HepG2 (cell line): ENCODE results near the gene TMEM219. TPM values are rescaled to one million over a fixed set of nuclear protein-coding genes. Genes with fewer than 3 reads are reported as not detected.

Experiments used
- EEA1 ChIP-seq: sonication (generic); formaldehyde crosslinking; IDR thresholded peaks from 2 replicates; pipeline ENCODE4 v1.5.1; 2020; ENCODE audit warnings: mild to moderate bottlenecking, missing genetic modification reagents, borderline replicate concordance
- EED ChIP-seq: sonication (generic); formaldehyde crosslinking; IDR thresholded peaks from 2 replicates; pipeline ENCODE4 v1.5.0; 2020; ENCODE audit warnings: mild to moderate bottlenecking, missing genetic modification reagents
- FOXC1 ChIP-seq: sonication (generic); formaldehyde crosslinking; IDR thresholded peaks from 2 replicates; pipeline ENCODE4 v1.8.0; 2022; ENCODE audit warnings: mild to moderate bottlenecking, missing genetic modification reagents, borderline replicate concordance
- GFI1 ChIP-seq: sonication (generic); formaldehyde crosslinking; IDR thresholded peaks from 2 replicates; pipeline ENCODE4 v1.5.0; 2020; ENCODE audit warnings: missing genetic modification reagents, mild to moderate bottlenecking, borderline replicate concordance
- GZF1 ChIP-seq: sonication (generic); formaldehyde crosslinking; IDR thresholded peaks from 2 replicates; pipeline ENCODE4 v1.5.1; 2020; ENCODE audit warnings: mild to moderate bottlenecking, missing genetic modification reagents
- KAT7 ChIP-seq: IDR thresholded peaks from 2 replicates; pipeline ENCODE4 v1.6.1; 2018; ENCODE audit warnings: borderline replicate concordance, missing compliant biosample characterization
- MED1 ChIP-seq: sonication (generic); formaldehyde crosslinking; IDR thresholded peaks from 2 replicates; pipeline ENCODE4 v1.4.0; 2020; ENCODE audit warnings: missing genetic modification reagents
- NKX3-1 ChIP-seq: sonication (generic); formaldehyde crosslinking; IDR thresholded peaks from 2 replicates; pipeline ENCODE4 v1.5.0; 2020; ENCODE audit warnings: missing genetic modification reagents
- TAF15 ChIP-seq: fragments of 200-400 bp; formaldehyde crosslinking; IDR thresholded peaks from one replicate; pipeline ENCODE4 v1.6.1; 2018; ENCODE audit warnings: mild to moderate bottlenecking, low read depth, low read length; ENCODE audit not compliant: poor library complexity, severe bottlenecking
- TEAD2 ChIP-seq: sonication (generic); formaldehyde crosslinking; IDR thresholded peaks from 2 replicates; pipeline ENCODE4 v1.9.0; 2021; ENCODE audit warnings: missing genetic modification reagents
- ZBTB3 ChIP-seq: sonication (generic); formaldehyde crosslinking; IDR thresholded peaks from 2 replicates; pipeline ENCODE4 v1.4.0; 2020; ENCODE audit warnings: low read depth, mild to moderate bottlenecking, moderate library complexity, missing genetic modification reagents, borderline replicate concordance
- ZIK1 ChIP-seq: sonication (generic); formaldehyde crosslinking; IDR thresholded peaks from 2 replicates; pipeline ENCODE4 v1.5.0; 2020; ENCODE audit warnings: mild to moderate bottlenecking, low read depth, missing genetic modification reagents, borderline replicate concordance
- ZNF138 ChIP-seq: sonication (generic); formaldehyde crosslinking; IDR thresholded peaks from 2 replicates; pipeline ENCODE4 v1.5.0; 2020; ENCODE audit warnings: mild to moderate bottlenecking, low read depth, missing genetic modification reagents
- ZNF564 ChIP-seq: sonication (generic); formaldehyde crosslinking; IDR thresholded peaks from 2 replicates; pipeline ENCODE4 v1.8.1; 2023; ENCODE audit warnings: mild to moderate bottlenecking, missing genetic modification reagents
- ZNF709 ChIP-seq: sonication (generic); formaldehyde crosslinking; IDR thresholded peaks from 2 replicates; pipeline ENCODE4 v1.5.0; 2020; ENCODE audit warnings: mild to moderate bottlenecking, missing genetic modification reagents
- ZNF781 ChIP-seq: sonication (generic); formaldehyde crosslinking; IDR thresholded peaks from 2 replicates; pipeline ENCODE4 v1.5.1; 2020; ENCODE audit warnings: borderline replicate concordance, mild to moderate bottlenecking, missing genetic modification reagents; ENCODE audit errors: not compliant biosample characterization
- ZNF891 ChIP-seq: sonication (generic); formaldehyde crosslinking; IDR thresholded peaks from 2 replicates; pipeline ENCODE4 v1.5.0; 2020; ENCODE audit warnings: mild to moderate bottlenecking, missing genetic modification reagents
- ZSCAN30 ChIP-seq: sonication (generic); formaldehyde crosslinking; IDR thresholded peaks from 2 replicates; pipeline ENCODE4 v1.5.0; 2020; ENCODE audit warnings: mild to moderate bottlenecking, missing genetic modification reagents
- polyA plus RNA-seq, 8 experiments: library from polyadenylated mRNA; depleted of rRNA in 3 of 8; stranded (reverse) in 7 of 8; unstranded in 1 of 8; fragments of >200 nt; fragmentation: Illumina TruSeq in 4 of 8; extraction: Trizol in 4 of 8; gene quantifications; 2 replicates each; pipeline versions ENCODE4 v1.2.1 to v1.2.3, GENCODE V29; 2011 to 2016; ENCODE audit warnings: low read depth in 4 of 8, missing spikeins in 1 of 8, mixed read lengths in 1 of 8; ENCODE audit not compliant: insufficient read depth in 1 of 8
- total RNA-seq, 5 experiments: library from RNA; depleted of rRNA; stranded (reverse); fragments of >200 nt; fragmentation: Illumina TruSeq; extraction: Trizol; gene quantifications; 2 replicates each; pipeline ENCODE4 v1.2.3, GENCODE V29; 2016; ENCODE audit warnings: low read depth in 1 of 5
- TF ChIP-seq, protein P1 (sequence below): sonication (generic); formaldehyde crosslinking; IDR thresholded peaks from 2 replicates; pipeline ENCODE4 v1.5.1; 2020; ENCODE audit warnings: missing genetic modification reagents, mild to moderate bottlenecking, borderline replicate concordance
- TF ChIP-seq, protein P2 (sequence below): sonication (generic); formaldehyde crosslinking; conservative IDR thresholded peaks from 2 replicates; pipeline ENCODE4 v1.5.0; 2020; ENCODE audit warnings: missing genetic modification reagents
- TF ChIP-seq, protein P3 (sequence below): IDR thresholded peaks from 2 replicates; pipeline ENCODE4 v1.6.1; 2016; ENCODE audit warnings: low read depth
- TF ChIP-seq, protein P4 (sequence below): fragments of 450-650 bp; IDR thresholded peaks from 2 replicates; pipeline ENCODE4 v1.6.1; 2017; ENCODE audit warnings: mild to moderate bottlenecking

TMEM219 gene
- total and polyA plus RNA-seq, 2 of the 13 experiments (the other 11 are each of a cell fraction or from before 2014, with no cell fraction given): 105 to 115 TPM

DNA sequence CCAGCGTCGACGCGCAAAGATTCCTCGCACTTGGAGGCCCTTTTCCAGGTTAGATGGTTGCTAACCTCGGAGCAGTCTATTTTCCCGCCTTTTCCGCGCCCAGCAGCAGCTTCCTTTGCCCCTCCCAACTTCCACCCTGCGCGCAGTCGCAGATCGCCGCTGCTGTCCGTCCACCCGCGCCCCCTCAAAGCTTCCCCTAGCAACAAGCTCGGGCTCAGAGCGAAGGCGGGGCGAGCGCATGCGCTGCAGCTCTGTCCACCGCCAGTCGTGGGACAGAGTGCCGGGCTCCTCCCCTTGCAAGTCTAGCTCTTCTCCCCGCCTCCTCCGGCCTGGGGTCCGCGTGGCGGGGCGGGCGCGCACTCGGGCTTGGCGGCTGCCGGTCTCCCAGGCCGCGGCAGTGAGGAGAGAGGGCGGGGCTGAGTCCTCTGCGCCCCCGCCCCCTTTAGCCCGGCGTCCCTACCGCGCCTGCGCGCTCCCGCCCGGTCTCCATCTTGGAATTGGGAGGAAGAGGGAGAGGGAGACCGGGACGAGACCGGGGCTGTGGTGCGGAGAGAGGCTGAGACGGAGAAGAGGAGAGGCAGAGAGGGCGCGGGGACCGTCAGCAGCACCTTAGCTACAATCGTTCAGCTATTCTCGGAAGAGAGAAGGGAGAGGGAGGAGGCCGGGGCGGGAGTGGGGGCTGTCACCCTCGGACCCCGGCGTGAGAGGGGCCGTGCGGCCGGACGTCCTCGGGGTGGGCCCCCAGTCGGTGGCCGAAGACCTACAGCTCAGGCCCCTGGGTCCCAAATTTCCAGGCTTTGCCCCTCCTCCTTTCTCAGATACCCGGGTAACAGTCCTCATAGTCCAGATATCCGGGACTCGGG, 11.7 kb downstream of the TMEM219 start, which contains the start of gene TAOK2 (continued):
- TF ChIP-seq, protein P1, sequence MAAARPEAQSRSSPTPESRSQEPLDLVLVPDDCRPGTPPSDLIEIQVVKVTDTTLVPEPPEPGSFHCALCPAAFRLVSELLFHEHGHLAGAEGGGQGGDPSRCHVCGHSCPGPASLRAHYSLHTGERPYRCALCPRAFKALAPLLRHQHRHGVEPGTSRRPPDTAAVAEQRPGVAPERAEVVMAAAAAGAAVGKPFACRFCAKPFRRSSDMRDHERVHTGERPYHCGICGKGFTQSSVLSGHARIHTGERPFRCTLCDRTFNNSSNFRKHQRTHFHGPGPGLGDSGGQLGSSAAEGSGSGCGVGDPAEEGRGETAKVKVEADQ (CRISPR knock-in tag): 0 out of 2 replicates have a peak, but pooled peaks have one; percentile 31
- TF ChIP-seq, protein P2, sequence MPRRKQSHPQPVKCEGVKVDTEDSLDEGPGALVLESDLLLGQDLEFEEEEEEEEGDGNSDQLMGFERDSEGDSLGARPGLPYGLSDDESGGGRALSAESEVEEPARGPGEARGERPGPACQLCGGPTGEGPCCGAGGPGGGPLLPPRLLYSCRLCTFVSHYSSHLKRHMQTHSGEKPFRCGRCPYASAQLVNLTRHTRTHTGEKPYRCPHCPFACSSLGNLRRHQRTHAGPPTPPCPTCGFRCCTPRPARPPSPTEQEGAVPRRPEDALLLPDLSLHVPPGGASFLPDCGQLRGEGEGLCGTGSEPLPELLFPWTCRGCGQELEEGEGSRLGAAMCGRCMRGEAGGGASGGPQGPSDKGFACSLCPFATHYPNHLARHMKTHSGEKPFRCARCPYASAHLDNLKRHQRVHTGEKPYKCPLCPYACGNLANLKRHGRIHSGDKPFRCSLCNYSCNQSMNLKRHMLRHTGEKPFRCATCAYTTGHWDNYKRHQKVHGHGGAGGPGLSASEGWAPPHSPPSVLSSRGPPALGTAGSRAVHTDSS: peak; percentile 62; the same call in 1 of the 2 replicates
- TF ChIP-seq ZBTB3 (0 out of 2 replicates have a peak, but pooled peaks have one; percentile 50), GZF1 (CRISPR knock-in tag) (peak; percentile 75), ZIK1 (no peak; the same call in 1 of the 2 replicates), GFI1 (peak; percentile 65; the same call in 1 of the 2 replicates), TEAD2 (CRISPR knock-in tag) (0 out of 2 replicates have a peak, but pooled peaks have one; percentile 71), ZNF564 (peak; percentile 68; the same call in 1 of the 2 replicates), EED (CRISPR knock-in tag) (peak; percentile 1; the same call in 1 of the 2 replicates), NKX3-1 (CRISPR knock-in tag) (peak; percentile 31), ZNF709 (CRISPR knock-in tag) (peak; percentile 94; the same call in 1 of the 2 replicates), ZSCAN30 (no peak), ZNF781 (CRISPR knock-in tag) (peak; percentile 84), MED1 (peak; percentile 80), EEA1 (CRISPR knock-in tag) (no peak; the same call in 1 of the 2 replicates), FOXC1 (CRISPR knock-in tag) (peak; percentile 65; the same call in 1 of the 2 replicates), ZNF891 (CRISPR knock-in tag) (peak; percentile 89; the same call in 1 of the 2 replicates), ZNF138 (no peak; the same call in 1 of the 2 replicates), KAT7 (peak; percentile 90; the same call in 1 of the 2 replicates), TAF15 (peak; percentile 90)
- TF ChIP-seq, protein P3, sequence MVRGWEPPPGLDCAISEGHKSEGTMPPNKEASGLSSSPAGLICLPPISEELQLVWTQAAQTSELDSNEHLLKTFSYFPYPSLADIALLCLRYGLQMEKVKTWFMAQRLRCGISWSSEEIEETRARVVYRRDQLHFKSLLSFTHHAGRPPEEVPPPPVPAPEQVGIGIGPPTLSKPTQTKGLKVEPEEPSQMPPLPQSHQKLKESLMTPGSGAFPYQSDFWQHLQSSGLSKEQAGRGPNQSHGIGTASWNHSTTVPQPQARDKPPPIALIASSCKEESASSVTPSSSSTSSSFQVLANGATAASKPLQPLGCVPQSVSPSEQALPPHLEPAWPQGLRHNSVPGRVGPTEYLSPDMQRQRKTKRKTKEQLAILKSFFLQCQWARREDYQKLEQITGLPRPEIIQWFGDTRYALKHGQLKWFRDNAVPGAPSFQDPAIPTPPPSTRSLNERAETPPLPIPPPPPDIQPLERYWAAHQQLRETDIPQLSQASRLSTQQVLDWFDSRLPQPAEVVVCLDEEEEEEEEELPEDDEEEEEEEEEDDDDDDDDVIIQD (CRISPR knock-in tag): 0 out of 2 replicates have a peak, but pooled peaks have one; percentile 17
- TF ChIP-seq, protein P4, sequence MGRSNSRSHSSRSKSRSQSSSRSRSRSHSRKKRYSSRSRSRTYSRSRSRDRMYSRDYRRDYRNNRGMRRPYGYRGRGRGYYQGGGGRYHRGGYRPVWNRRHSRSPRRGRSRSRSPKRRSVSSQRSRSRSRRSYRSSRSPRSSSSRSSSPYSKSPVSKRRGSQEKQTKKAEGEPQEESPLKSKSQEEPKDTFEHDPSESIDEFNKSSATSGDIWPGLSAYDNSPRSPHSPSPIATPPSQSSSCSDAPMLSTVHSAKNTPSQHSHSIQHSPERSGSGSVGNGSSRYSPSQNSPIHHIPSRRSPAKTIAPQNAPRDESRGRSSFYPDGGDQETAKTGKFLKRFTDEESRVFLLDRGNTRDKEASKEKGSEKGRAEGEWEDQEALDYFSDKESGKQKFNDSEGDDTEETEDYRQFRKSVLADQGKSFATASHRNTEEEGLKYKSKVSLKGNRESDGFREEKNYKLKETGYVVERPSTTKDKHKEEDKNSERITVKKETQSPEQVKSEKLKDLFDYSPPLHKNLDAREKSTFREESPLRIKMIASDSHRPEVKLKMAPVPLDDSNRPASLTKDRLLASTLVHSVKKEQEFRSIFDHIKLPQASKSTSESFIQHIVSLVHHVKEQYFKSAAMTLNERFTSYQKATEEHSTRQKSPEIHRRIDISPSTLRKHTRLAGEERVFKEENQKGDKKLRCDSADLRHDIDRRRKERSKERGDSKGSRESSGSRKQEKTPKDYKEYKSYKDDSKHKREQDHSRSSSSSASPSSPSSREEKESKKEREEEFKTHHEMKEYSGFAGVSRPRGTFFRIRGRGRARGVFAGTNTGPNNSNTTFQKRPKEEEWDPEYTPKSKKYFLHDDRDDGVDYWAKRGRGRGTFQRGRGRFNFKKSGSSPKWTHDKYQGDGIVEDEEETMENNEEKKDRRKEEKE: no peak
